Right lobe of liver (tissue), 6 donors: ENCODE results near the gene CAPN3. TPM values are rescaled to one million over a fixed set of nuclear protein-coding genes. Genes with fewer than 3 reads are reported as not detected.

ENCODE experiments used
- ATAC-seq, 4 donors: fragments of 200-7000 bp; cut with Tn5 transposase; one replicate each; pipeline ENCODE4 v1.9.1; 2020; ENCODE audit warnings: mild to moderate bottlenecking in 4 of 4, moderate library complexity in 4 of 4
- DNase-seq, 3 donors: peaks; one replicate each; pipeline ENCODE4 v3.0.0-alpha.2; 2020
- H3K27ac ChIP-seq, 3 donors: fragments of 200-600 bp; one replicate each; pipeline ENCODE4 v1.8.0; 2022
- H3K27me3 ChIP-seq, 2 donors: fragments of 200-600 bp; one replicate each; pipeline ENCODE4 v1.8.0; 2022
- H3K36me3 ChIP-seq, 4 donors: fragments of 200-600 bp; sonication (generic) in 1 of 4; one replicate each; pipeline versions ENCODE4 v1.5.1 to v1.8.0; 2017 to 2022; ENCODE audit warnings: control low read depth in 1 of 4
- H3K4me1 ChIP-seq, 4 donors: fragments of 200-600 bp; sonication (generic) in 1 of 4; one replicate each; pipeline versions ENCODE4 v1.5.1 to v1.8.0; 2017 to 2022; ENCODE audit warnings: control low read depth in 1 of 4
- H3K4me3 ChIP-seq, 3 donors: fragments of 200-600 bp; one replicate each; pipeline ENCODE4 v1.8.0; 2022
- H3K9me3 ChIP-seq, 4 donors: fragments of 200-600 bp; sonication (generic) in 1 of 4; one replicate each; pipeline versions ENCODE4 v1.5.1 to v1.8.0; 2017 to 2022; ENCODE audit warnings: control low read depth in 1 of 4
- POLR2A ChIP-seq: fragments of 450-650 bp; IDR thresholded peaks from one replicate; pipeline ENCODE4 v1.6.1; 2017; ENCODE audit warnings: antibody characterized with exemption, mild to moderate bottlenecking
- WGBS: methylation state at CpG from one replicate; pipeline ENCODE4 v1.1.6; 2018; ENCODE audit warnings: low coverage, low lambda C conversion rate; ENCODE audit not compliant: insufficient coverage; ENCODE audit errors: missing lambda C conversion rate; 5-methylcytosine and 5-hydroxymethylcytosine counted together
- intact Hi-C, 2 donors: fragments of 100-400 bp; cut with DNase I; formaldehyde crosslinking; loops; one replicate each; pipeline versions ENCODE4 v1.11.2 to v1.14.1; 2022
- total RNA-seq, 6 experiments: library from RNA; depleted of rRNA in 2 of 6; stranded (reverse); fragments of >200 nt in 2 of 6; fragmentation: NEBNext Ultra II Directional in 3 of 6; extraction: Animal tissue kit (Norgen Biotek cat#: 25700) in 3 of 6; gene quantifications; one replicate each; pipeline versions ENCODE4 v1.1.0 to v1.2.4, GENCODE V29; 2016 to 2023
- TF ChIP-seq, protein P1 (sequence below), 4 donors: fragments of 200-600 bp in 3 of 4; fragments of 450-650 bp in 1 of 4; IDR thresholded peaks; one replicate each; pipeline versions ENCODE4 v1.5.1 to v1.8.0; 2016 to 2022; ENCODE audit warnings: antibody characterized with exemption in 4 of 4, mild to moderate bottlenecking in 2 of 4
- donor health status: DM: no; HTN: yes; CAD: no.
- donor health status: DM: no; HTN: no; CAD: no.
- donor health status: DM: no; HTN: no; CAD: no.
- donor health status: DM: no; HTN: yes; CAD: no.
- donor health status: DM: no; HTN: yes; CAD: no.

The CAPN3 gene
- total RNA-seq, 6 experiments from 2014 or later: 3.2 to 25.9 (median 13.3) TPM

DNA sequence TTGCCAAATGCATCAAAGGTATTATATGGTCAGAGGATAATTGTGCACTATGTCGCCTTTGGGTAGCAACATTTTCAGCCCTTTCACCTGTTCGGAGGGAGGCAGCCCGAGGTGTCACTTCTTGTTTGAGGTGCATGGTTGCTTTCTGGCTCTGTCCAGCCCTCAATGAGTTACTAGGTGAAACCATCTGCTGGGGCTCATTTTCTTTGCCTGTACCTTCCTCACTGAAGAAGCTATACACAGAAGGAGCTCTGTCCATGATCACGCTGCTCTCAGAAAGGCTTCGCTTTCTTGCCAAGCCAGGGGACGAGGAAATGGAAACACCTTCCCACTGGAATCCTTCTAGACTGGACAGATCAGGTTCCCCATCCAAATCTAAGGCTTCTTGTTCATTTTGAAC, 89.0 kb downstream of the CAPN3 start:
- no peak for ATAC-seq
- intact Hi-C loops: no loop called here
- 94% methylated on average over 5 of the region's 6 CpGs for WGBS
- Histone ChIP-seq H3K27me3 (no peaks in the 10 kb centered on the region), H3K27ac (no peak overlapping the region), H3K4me3 (no peak overlapping the region), H3K36me3 (peaks cover 0 to 64% (median 9%) of the 10 kb centered on the region in 4 donors), H3K9me3 (no peaks in the 10 kb centered on the region), H3K4me1 (no peaks in the 10 kb centered on the region)
- TF ChIP-seq, protein P1, sequence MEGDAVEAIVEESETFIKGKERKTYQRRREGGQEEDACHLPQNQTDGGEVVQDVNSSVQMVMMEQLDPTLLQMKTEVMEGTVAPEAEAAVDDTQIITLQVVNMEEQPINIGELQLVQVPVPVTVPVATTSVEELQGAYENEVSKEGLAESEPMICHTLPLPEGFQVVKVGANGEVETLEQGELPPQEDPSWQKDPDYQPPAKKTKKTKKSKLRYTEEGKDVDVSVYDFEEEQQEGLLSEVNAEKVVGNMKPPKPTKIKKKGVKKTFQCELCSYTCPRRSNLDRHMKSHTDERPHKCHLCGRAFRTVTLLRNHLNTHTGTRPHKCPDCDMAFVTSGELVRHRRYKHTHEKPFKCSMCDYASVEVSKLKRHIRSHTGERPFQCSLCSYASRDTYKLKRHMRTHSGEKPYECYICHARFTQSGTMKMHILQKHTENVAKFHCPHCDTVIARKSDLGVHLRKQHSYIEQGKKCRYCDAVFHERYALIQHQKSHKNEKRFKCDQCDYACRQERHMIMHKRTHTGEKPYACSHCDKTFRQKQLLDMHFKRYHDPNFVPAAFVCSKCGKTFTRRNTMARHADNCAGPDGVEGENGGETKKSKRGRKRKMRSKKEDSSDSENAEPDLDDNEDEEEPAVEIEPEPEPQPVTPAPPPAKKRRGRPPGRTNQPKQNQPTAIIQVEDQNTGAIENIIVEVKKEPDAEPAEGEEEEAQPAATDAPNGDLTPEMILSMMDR (IDR thresholded peaks at IDR 0.05): no peak
- TF ChIP-seq POLR2A: no peak
- no peak for DNase-seq

DNA sequence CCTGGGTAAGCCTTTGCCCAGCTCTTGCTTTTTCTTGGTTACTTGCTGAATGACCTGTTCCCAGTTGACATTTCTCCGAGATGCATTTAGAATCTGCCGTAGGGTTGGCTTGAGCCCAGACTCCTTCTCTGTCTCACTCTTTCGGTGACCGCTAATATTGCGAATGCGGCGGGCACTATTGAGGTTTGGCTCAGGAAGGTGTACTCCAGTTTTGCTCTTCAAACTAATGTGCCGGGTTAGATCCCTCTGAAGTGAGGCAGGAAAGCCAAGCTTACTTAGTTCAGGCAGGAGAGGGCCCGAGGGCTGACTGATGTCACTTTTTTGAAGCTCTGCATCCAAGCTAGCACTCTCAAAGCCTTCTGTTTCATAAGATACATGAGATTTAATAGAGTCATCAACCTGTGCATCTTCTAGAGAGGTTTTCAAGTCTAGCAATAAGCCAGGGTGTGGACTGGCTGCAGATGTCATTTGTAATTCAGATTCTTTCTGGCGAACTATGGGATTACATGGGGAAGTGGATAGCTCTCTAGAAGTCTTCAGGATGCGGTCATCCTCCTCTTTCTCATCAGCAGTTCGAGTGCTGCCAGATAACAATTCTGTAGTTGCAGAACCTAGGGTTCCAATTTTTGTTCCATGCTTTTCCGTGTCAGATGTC, 90.6 kb downstream of the CAPN3 start:
- Histone ChIP-seq H3K4me3 (no peak overlapping the region), H3K9me3 (no peaks in the 10 kb centered on the region), H3K4me1 (no peaks in the 10 kb centered on the region), H3K27me3 (no peaks in the 10 kb centered on the region), H3K36me3 (peaks cover 0 to 61% (median 9%) of the 10 kb centered on the region in 4 donors), H3K27ac (no peak overlapping the region)
- DNase-seq (no peak), ATAC-seq (no peak)
- WGBS: 93% methylated on average over 9 of the region's 13 CpGs
- intact Hi-C loops: no loop called here
- TF ChIP-seq, protein P1 (IDR thresholded peaks at IDR 0.05): no peak
- no peak for TF ChIP-seq POLR2A

DNA sequence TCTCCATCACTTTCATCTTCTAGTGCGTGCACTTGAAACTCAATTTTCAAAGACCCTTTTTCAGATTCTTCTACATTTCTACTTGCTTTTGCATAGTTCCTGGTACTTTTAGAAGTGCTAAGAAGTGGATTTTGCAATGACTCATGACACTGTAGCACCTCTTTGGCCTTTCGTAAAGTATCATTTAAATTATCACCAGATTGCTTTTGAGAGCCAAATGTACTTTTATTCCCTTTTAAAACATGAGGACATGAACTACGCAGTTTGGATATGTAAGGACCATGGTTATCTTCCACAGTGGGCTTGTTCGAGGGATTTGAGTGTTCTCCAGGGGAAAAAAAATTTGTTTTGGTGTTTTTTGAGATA, 91.1 kb downstream of the CAPN3 start:
- intact Hi-C loops: no loop called here
- TF ChIP-seq, protein P1 (IDR thresholded peaks at IDR 0.05): no peak
- Histone ChIP-seq H3K27ac (no peak overlapping the region), H3K4me3 (no peak overlapping the region), H3K27me3 (no peaks in the 10 kb centered on the region), H3K9me3 (no peaks in the 10 kb centered on the region), H3K36me3 (peaks cover 0 to 60% (median 9%) of the 10 kb centered on the region in 4 donors), H3K4me1 (no peaks in the 10 kb centered on the region)
- WGBS: 93% methylated on average over 4 of the region's 4 CpGs
- no peak for ATAC-seq
- no peak for DNase-seq

DNA sequence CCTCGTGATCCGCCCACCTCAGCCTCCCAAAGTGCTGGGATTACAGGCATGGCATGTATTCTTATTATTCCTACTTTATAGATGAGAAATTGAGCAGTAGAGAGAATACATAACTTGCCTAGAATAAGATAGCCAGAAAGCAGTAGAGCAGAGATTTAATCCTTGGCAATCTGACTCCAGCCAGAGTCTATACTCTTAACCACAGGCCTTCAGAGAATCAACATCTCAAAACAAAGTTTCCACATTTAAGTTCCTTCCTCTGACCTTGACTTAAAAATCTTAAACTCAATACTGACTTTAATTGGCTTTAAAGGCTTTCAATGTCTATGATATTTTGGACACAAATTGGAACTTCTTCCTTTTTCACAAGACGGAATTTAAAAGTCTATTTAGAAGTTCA, 94.5 kb downstream of the CAPN3 start:
- no peaks in the 10 kb centered on the region for H3K4me1 ChIP-seq
- intact Hi-C loops: no loop called here
- 98% methylated on average over 3 of the region's 3 CpGs for WGBS
- no peak for ATAC-seq
- DNase-seq: no peak
- H3K27ac ChIP-seq: no peak overlapping the region
- TF ChIP-seq POLR2A: no peak
- TF ChIP-seq, protein P1 (IDR thresholded peaks at IDR 0.05): no peak
- peaks cover 0 to 30% (median 7%) of the 10 kb centered on the region in 4 donors for H3K36me3 ChIP-seq
- H3K9me3 ChIP-seq: no peaks in the 10 kb centered on the region
- no peak overlapping the region for H3K4me3 ChIP-seq
- no peaks in the 10 kb centered on the region for H3K27me3 ChIP-seq

DNA sequence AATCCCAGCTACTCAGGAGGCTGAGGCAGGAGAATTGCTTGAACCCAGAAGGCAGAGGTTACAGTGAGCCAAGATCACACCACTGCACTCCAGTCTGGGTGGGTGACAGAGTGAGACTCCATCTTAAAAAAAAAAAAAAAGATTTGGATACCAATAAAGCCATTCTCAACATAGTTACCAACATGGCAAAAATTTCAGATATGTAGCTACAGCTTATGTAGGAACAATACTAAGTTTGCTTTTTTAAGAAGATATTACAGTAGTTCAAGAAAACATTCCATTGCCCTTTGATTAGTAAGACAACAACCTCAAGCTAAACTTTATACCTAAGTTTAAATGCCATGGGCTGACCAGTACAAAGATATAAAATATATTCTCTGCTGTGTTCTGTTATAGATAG, 97.2 kb downstream of the CAPN3 start:
- TF ChIP-seq, protein P1 (IDR thresholded peaks at IDR 0.05): no peak
- no peak for TF ChIP-seq POLR2A
- Histone ChIP-seq H3K36me3 (peaks cover 0 to 8% (median 1%) of the 10 kb centered on the region in 4 donors), H3K4me1 (no peaks in the 10 kb centered on the region), H3K27ac (no peak overlapping the region), H3K27me3 (no peaks in the 10 kb centered on the region), H3K9me3 (no peaks in the 10 kb centered on the region), H3K4me3 (no peak overlapping the region)
- intact Hi-C loops: no loop called here
- no peak for DNase-seq
- ATAC-seq: no peak
